IPS-15b (cell line): Measurements from ENCODE around the gene FAM162A.
A peak's percentile ranks its signal among the peaks of the same experiment; 100 is the strongest.

ENCODE experiments used
- H3K27me3 ChIP-seq: one replicate; pipeline ENCODE4 v1.6.1; 2013; ENCODE audit warnings: low read length; ENCODE audit not compliant: control insufficient read depth, insufficient read depth
- H3K36me3 ChIP-seq: one replicate; pipeline ENCODE4 v1.6.1; 2013; ENCODE audit warnings: low read length; ENCODE audit not compliant: control insufficient read depth, insufficient read depth
- H3K4me1 ChIP-seq: one replicate; pipeline ENCODE4 v1.6.1; 2013; ENCODE audit warnings: mild to moderate bottlenecking, low read length; ENCODE audit not compliant: control insufficient read depth, insufficient read depth
- H3K4me3 ChIP-seq: one replicate; pipeline ENCODE4 v1.5.1; 2013; ENCODE audit warnings: low read depth, low read length
- H3K9ac ChIP-seq: one replicate; pipeline ENCODE4 v1.6.1; 2013; ENCODE audit warnings: low read depth, mild to moderate bottlenecking, low read length
- H3K9me3 ChIP-seq: one replicate; pipeline ENCODE4 v1.6.1; 2013; ENCODE audit warnings: mild to moderate bottlenecking, low read length; ENCODE audit not compliant: control insufficient read depth, insufficient read depth

The FAM162A gene

GRCh38 chr3:122383771-122384697, at the start of gene FAM162A:
Gene FAM162A (plus strand): TSS chr3:122384182. CDS start chr3:122384266, 84 bp downstream.
- Histone ChIP-seq H3K36me3 (no peaks in the 10 kb centered on the region), H3K4me3 (peak within 1 kb of the TSS; percentile 92), H3K4me1 (no peaks in the 10 kb centered on the region), H3K27me3 (no peaks in the 10 kb centered on the region), H3K9ac (peak within 1 kb of the TSS; percentile 86), H3K9me3 (no peaks in the 10 kb centered on the region)

GRCh38 chr3:122342803-122343202, 41.2 kb upstream of the FAM162A start:
- no peaks in the 10 kb centered on the region for H3K27me3 ChIP-seq
- no peak overlapping the region for H3K9ac ChIP-seq
- no peaks in the 10 kb centered on the region for H3K4me1 ChIP-seq
- no peaks in the 10 kb centered on the region for H3K36me3 ChIP-seq
- H3K4me3 ChIP-seq, result no peak overlapping the region
- H3K9me3 ChIP-seq, result no peaks in the 10 kb centered on the region

GRCh38 chr3:122343654-122344053, 40.3 kb upstream of the FAM162A start:
- no peak overlapping the region for H3K9ac ChIP-seq
- H3K36me3 ChIP-seq, result no peaks in the 10 kb centered on the region
- no peaks in the 10 kb centered on the region for H3K27me3 ChIP-seq
- H3K4me3 ChIP-seq, result no peak overlapping the region
- H3K9me3 ChIP-seq, result no peaks in the 10 kb centered on the region
- H3K4me1 ChIP-seq, result no peaks in the 10 kb centered on the region

- no peak overlapping the region for H3K4me3 ChIP-seq
- no peak overlapping the region for H3K9ac ChIP-seq
- H3K4me1 ChIP-seq, result no peaks in the 10 kb centered on the region
- no peaks in the 10 kb centered on the region for H3K36me3 ChIP-seq
- no peaks in the 10 kb centered on the region for H3K27me3 ChIP-seq
- H3K9me3 ChIP-seq, result no peaks in the 10 kb centered on the region
Observed at GRCh38 chr3:122349171-122349570, 34.8 kb upstream of the FAM162A start.

- Histone ChIP-seq H3K9me3 (no peaks in the 10 kb centered on the region), H3K36me3 (no peaks in the 10 kb centered on the region), H3K4me1 (no peaks in the 10 kb centered on the region), H3K4me3 (no peak overlapping the region), H3K9ac (no peak overlapping the region), H3K27me3 (no peaks in the 10 kb centered on the region)
Observed at GRCh38 chr3:122350814-122351418, 33.1 kb upstream of the FAM162A start.

GRCh38 chr3:122351612-122352011, 32.4 kb upstream of the FAM162A start:
- H3K36me3 ChIP-seq, result no peaks in the 10 kb centered on the region
- H3K4me3 ChIP-seq, result no peak overlapping the region
- no peak overlapping the region for H3K9ac ChIP-seq
- no peaks in the 10 kb centered on the region for H3K9me3 ChIP-seq
- no peaks in the 10 kb centered on the region for H3K27me3 ChIP-seq
- no peaks in the 10 kb centered on the region for H3K4me1 ChIP-seq

- no peaks in the 10 kb centered on the region for H3K36me3 ChIP-seq
- H3K9me3 ChIP-seq, result no peaks in the 10 kb centered on the region
- no peak overlapping the region for H3K9ac ChIP-seq
- no peaks in the 10 kb centered on the region for H3K27me3 ChIP-seq
- no peaks in the 10 kb centered on the region for H3K4me1 ChIP-seq
- H3K4me3 ChIP-seq, result no peak overlapping the region
Observed at GRCh38 chr3:122353215-122353614, 30.8 kb upstream of the FAM162A start.

- no peaks in the 10 kb centered on the region for H3K9me3 ChIP-seq
- no peaks in the 10 kb centered on the region for H3K27me3 ChIP-seq
- no peaks in the 10 kb centered on the region for H3K4me1 ChIP-seq
- H3K36me3 ChIP-seq, result no peaks in the 10 kb centered on the region
- no peak overlapping the region for H3K9ac ChIP-seq
- H3K4me3 ChIP-seq, result no peak overlapping the region
Observed at GRCh38 chr3:122353893-122354401, 30.0 kb upstream of the FAM162A start.

GRCh38 chr3:122355612-122356011, 28.4 kb upstream of the FAM162A start:
- Histone ChIP-seq H3K9ac (no peak overlapping the region), H3K4me3 (no peak overlapping the region), H3K9me3 (no peaks in the 10 kb centered on the region), H3K27me3 (no peaks in the 10 kb centered on the region), H3K4me1 (no peaks in the 10 kb centered on the region), H3K36me3 (no peaks in the 10 kb centered on the region)

- H3K36me3 ChIP-seq, result no peaks in the 10 kb centered on the region
- no peaks in the 10 kb centered on the region for H3K9me3 ChIP-seq
- no peaks in the 10 kb centered on the region for H3K27me3 ChIP-seq
- no peak overlapping the region for H3K9ac ChIP-seq
- no peak overlapping the region for H3K4me3 ChIP-seq
- no peaks in the 10 kb centered on the region for H3K4me1 ChIP-seq
Observed at GRCh38 chr3:122356402-122356801, 27.6 kb upstream of the FAM162A start.

GRCh38 chr3:122357828-122358702, 25.9 kb upstream of the FAM162A start:
- Histone ChIP-seq H3K4me3 (no peak overlapping the region), H3K36me3 (no peaks in the 10 kb centered on the region), H3K9me3 (no peaks in the 10 kb centered on the region)

More at GRCh38 chr3:122357828-122358702, 25.9 kb upstream of the FAM162A start:
- no peaks in the 10 kb centered on the region for H3K4me1 ChIP-seq
- no peaks in the 10 kb centered on the region for H3K27me3 ChIP-seq
- no peak overlapping the region for H3K9ac ChIP-seq
